Measurements from ENCODE around the gene TWNK.

Gene TWNK

GRCh38 chr10:100998183-100998990 is 11.0 kb downstream of the TWNK start:
- DNase-seq = peak; percentile 63

- peak; percentile 38 for DNase-seq
Measured at GRCh38 chr10:100998991-100999741, 11.8 kb downstream of the TWNK start.

GRCh38 chr10:100999742-101000126 is 12.4 kb downstream of the TWNK start, which contains the start of gene LZTS2:
TSS of gene LZTS2 (plus strand) at chr10:100999808. CDS start at chr10:101002539, 2,731 bp downstream.
- no peak for DNase-seq

- DNase-seq = no peak
Measured at GRCh38 chr10:101000127-101000914, 13.0 kb downstream of the TWNK start.

- DNase-seq = peak; percentile 90
Measured at GRCh38 chr10:101000915-101001658, 13.7 kb downstream of the TWNK start.

- no peak for DNase-seq
Measured at GRCh38 chr10:101001659-101002035, 14.3 kb downstream of the TWNK start.

GRCh38 chr10:101002456-101002855 is 15.1 kb downstream of the TWNK start:
- DNase-seq = no peak

GRCh38 chr10:101003639-101004206 is 16.4 kb downstream of the TWNK start:
- no peak for DNase-seq

GRCh38 chr10:101005361-101005760 is 18.0 kb downstream of the TWNK start:
- DNase-seq = no peak

GRCh38 chr10:101005869-101006567 is 18.7 kb downstream of the TWNK start:
- no peak for DNase-seq

- DNase-seq = no peak
Measured at GRCh38 chr10:101006593-101007098, 19.3 kb downstream of the TWNK start.

- no peak for DNase-seq
Measured at GRCh38 chr10:101007099-101007711, 19.9 kb downstream of the TWNK start.

- no peak for DNase-seq
Measured at GRCh38 chr10:101007915-101008822, 20.8 kb downstream of the TWNK start.

GRCh38 chr10:101008823-101009423 is 21.6 kb downstream of the TWNK start:
- no peak for DNase-seq

- DNase-seq = no peak
Measured at GRCh38 chr10:101010329-101010728, 23.0 kb downstream of the TWNK start.

GRCh38 chr10:101011517-101012423 is 24.4 kb downstream of the TWNK start:
- DNase-seq = no peak

- DNase-seq = peak; percentile 91
Measured at GRCh38 chr10:101012525-101013364, 25.4 kb downstream of the TWNK start.

Data from amniotic stem cell (primary cell).